Measurements from ENCODE around the gene RARB.

The RARB gene

DNA sequence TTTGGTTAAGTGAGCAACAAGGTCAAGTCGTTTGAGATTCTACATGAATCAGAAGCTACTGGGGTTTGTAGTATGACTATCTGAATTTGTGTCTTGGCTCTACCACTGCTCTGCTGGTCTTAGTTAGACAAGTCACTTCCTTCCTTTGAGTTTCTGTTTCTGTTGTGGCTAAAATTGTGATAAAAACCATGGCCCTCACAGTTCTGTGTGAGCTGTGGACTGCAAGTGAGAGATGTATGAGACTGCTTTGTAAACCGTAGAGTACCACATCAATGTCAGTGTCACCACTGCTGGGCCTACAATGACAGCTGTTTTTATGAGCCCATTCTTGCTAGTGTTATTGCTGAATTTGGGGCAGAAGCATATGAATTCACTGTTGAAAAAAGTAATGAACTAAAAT, 32.7 kb downstream of the RARB start:
- H3K23ac ChIP-seq (ENCODE audit: low read length): no peak overlapping the region
- no peak overlapping the region for H3K4me2 ChIP-seq (ENCODE audit: low read length)
- H4K8ac ChIP-seq (ENCODE audit: low read depth, low read length): no peak overlapping the region
- no peak overlapping the region for H4K5ac ChIP-seq (ENCODE audit: low read length)
- H3K79me1 ChIP-seq (ENCODE audit: low read length): no peaks in the 10 kb centered on the region
- H3K56ac ChIP-seq (ENCODE audit: low read length): no peak overlapping the region
- no peak for DNase-seq
- no peaks in the 10 kb centered on the region for H3K4me1 ChIP-seq (ENCODE audit: control insufficient read depth, low read depth, low read length)
- no peak overlapping the region for H3K4ac ChIP-seq (ENCODE audit: low read depth, low read length)
- no peaks in the 10 kb centered on the region for H3K79me2 ChIP-seq (ENCODE audit: control insufficient read depth, insufficient read depth, low read length)
- no peak overlapping the region for H2BK5ac ChIP-seq (ENCODE audit: low read length)
- no CpG with 5 or more reads among the region's 2 CpGs for WGBS (ENCODE audit: extremely low coverage, insufficient coverage, low lambda C conversion rate)
- no peak overlapping the region for H2AK5ac ChIP-seq (ENCODE audit: low read length)
- no peaks in the 10 kb centered on the region for H3K36me3 ChIP-seq (ENCODE audit: control insufficient read depth, insufficient read depth, low read length)
- H2BK15ac ChIP-seq (replicated peaks; ENCODE audit: low read depth): no peak overlapping the region
- H3K18ac ChIP-seq (ENCODE audit: low read length): no peak overlapping the region
- no peak overlapping the region for H3K27ac ChIP-seq (ENCODE audit: low read depth, low read length)
- H3K9ac ChIP-seq (ENCODE audit: low read length): no peak overlapping the region
- H2BK120ac ChIP-seq (ENCODE audit: low read depth, low read length): no peak overlapping the region
- no peaks in the 10 kb centered on the region for H3K27me3 ChIP-seq (ENCODE audit: insufficient read depth, low read length, poor library complexity)
- H3K4me3 ChIP-seq (ENCODE audit: low read length): no peak overlapping the region

- H2BK15ac ChIP-seq (replicated peaks; ENCODE audit: low read depth): no peak overlapping the region
- no peak overlapping the region for H3K4me2 ChIP-seq (ENCODE audit: low read length)
- H3K56ac ChIP-seq (ENCODE audit: low read length): no peak overlapping the region
- H3K27ac ChIP-seq (ENCODE audit: low read depth, low read length): no peak overlapping the region
- no peak overlapping the region for H2BK120ac ChIP-seq (ENCODE audit: low read depth, low read length)
- H3K36me3 ChIP-seq (ENCODE audit: control insufficient read depth, insufficient read depth, low read length): no peaks in the 10 kb centered on the region
- no peak overlapping the region for H3K18ac ChIP-seq (ENCODE audit: low read length)
- no CpG with 5 or more reads among the region's 3 CpGs for WGBS (ENCODE audit: extremely low coverage, insufficient coverage, low lambda C conversion rate)
- H4K5ac ChIP-seq (ENCODE audit: low read length): no peak overlapping the region
- H3K4me3 ChIP-seq (ENCODE audit: low read length): no peak overlapping the region
- no peak overlapping the region for H4K8ac ChIP-seq (ENCODE audit: low read depth, low read length)
- no peak overlapping the region for H3K23ac ChIP-seq (ENCODE audit: low read length)
- H3K4me1 ChIP-seq (ENCODE audit: control insufficient read depth, low read depth, low read length): no peaks in the 10 kb centered on the region
- no peak overlapping the region for H2AK5ac ChIP-seq (ENCODE audit: low read length)
- no peaks in the 10 kb centered on the region for H3K79me2 ChIP-seq (ENCODE audit: control insufficient read depth, insufficient read depth, low read length)
- no peak overlapping the region for H3K9ac ChIP-seq (ENCODE audit: low read length)
- H3K4ac ChIP-seq (ENCODE audit: low read depth, low read length): no peak overlapping the region
- no peak for DNase-seq
- H3K79me1 ChIP-seq (ENCODE audit: low read length): no peaks in the 10 kb centered on the region
- H3K27me3 ChIP-seq (ENCODE audit: insufficient read depth, low read length, poor library complexity): no peaks in the 10 kb centered on the region
- no peak overlapping the region for H2BK5ac ChIP-seq (ENCODE audit: low read length)
These were observed 33.9 kb downstream of the RARB start for GRCh38 chr3:25461946-25462345.

GRCh38 chr3:25462495-25462894, 34.4 kb downstream of the RARB start:
- DNase-seq: no peak
- Histone ChIP-seq H4K5ac (ENCODE audit: low read length) (no peak overlapping the region), H2BK5ac (ENCODE audit: low read length) (no peak overlapping the region), H3K27ac (ENCODE audit: low read depth, low read length) (no peak overlapping the region), H3K56ac (ENCODE audit: low read length) (no peak overlapping the region), H3K4me2 (ENCODE audit: low read length) (no peak overlapping the region), H3K36me3 (ENCODE audit: control insufficient read depth, insufficient read depth, low read length) (no peaks in the 10 kb centered on the region), H3K18ac (ENCODE audit: low read length) (no peak overlapping the region), H3K4me3 (ENCODE audit: low read length) (no peak overlapping the region), H2AK5ac (ENCODE audit: low read length) (no peak overlapping the region), H2BK120ac (ENCODE audit: low read depth, low read length) (no peak overlapping the region), H3K27me3 (ENCODE audit: insufficient read depth, low read length, poor library complexity) (no peaks in the 10 kb centered on the region), H3K23ac (ENCODE audit: low read length) (no peak overlapping the region), H3K79me1 (ENCODE audit: low read length) (no peaks in the 10 kb centered on the region), H3K4ac (ENCODE audit: low read depth, low read length) (no peak overlapping the region), H2BK15ac (replicated peaks; ENCODE audit: low read depth) (no peak overlapping the region), H4K8ac (ENCODE audit: low read depth, low read length) (no peak overlapping the region), H3K79me2 (ENCODE audit: control insufficient read depth, insufficient read depth, low read length) (no peaks in the 10 kb centered on the region), H3K9ac (ENCODE audit: low read length) (no peak overlapping the region), H3K4me1 (ENCODE audit: control insufficient read depth, low read depth, low read length) (no peaks in the 10 kb centered on the region)
- no CpG with 5 or more reads among the region's 1 CpG for WGBS (ENCODE audit: extremely low coverage, insufficient coverage, low lambda C conversion rate)

DNA sequence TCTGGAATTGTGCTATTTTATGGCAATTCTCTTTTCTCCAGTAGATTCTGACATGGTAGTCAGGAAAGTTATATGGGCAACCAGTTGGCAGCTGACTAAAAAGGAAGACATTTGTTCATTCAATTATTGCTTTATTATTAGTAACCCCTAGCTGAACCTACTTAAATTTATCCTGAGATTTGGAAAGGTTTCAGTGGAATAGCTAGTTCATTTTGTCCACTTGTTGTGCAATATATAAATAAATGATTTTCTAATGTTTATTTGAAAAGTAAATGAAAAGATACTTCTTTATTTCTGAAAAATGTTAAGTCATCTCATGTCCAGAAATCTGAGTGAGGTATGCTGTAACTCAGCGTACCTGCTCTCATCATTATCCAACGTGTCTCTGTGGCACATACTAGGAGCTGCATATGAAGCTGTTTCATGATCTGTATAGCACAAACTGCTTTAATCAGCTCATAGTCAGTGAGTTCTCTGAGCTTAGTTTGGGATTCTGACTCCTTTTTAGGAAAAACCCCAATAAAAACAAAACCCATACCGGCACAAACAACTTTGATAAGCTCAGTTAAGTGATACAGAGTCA, 35.9 kb downstream of the RARB start:
- no peak overlapping the region for H3K9ac ChIP-seq (ENCODE audit: low read length)
- no peak overlapping the region for H3K4ac ChIP-seq (ENCODE audit: low read depth, low read length)
- H3K79me2 ChIP-seq (ENCODE audit: control insufficient read depth, insufficient read depth, low read length): no peaks in the 10 kb centered on the region
- no peak overlapping the region for H2BK120ac ChIP-seq (ENCODE audit: low read depth, low read length)
- WGBS (ENCODE audit: extremely low coverage, insufficient coverage, low lambda C conversion rate): no CpG with 5 or more reads among the region's 3 CpGs
- H3K36me3 ChIP-seq (ENCODE audit: control insufficient read depth, insufficient read depth, low read length): no peaks in the 10 kb centered on the region
- no peak overlapping the region for H3K23ac ChIP-seq (ENCODE audit: low read length)
- H2AK5ac ChIP-seq (ENCODE audit: low read length): no peak overlapping the region
- H3K56ac ChIP-seq (ENCODE audit: low read length): no peak overlapping the region
- no peak for DNase-seq
- H3K27ac ChIP-seq (ENCODE audit: low read depth, low read length): no peak overlapping the region
- H4K5ac ChIP-seq (ENCODE audit: low read length): no peak overlapping the region
- H3K4me2 ChIP-seq (ENCODE audit: low read length): no peak overlapping the region
- H2BK15ac ChIP-seq (replicated peaks; ENCODE audit: low read depth): no peak overlapping the region
- H3K18ac ChIP-seq (ENCODE audit: low read length): no peak overlapping the region
- no peak overlapping the region for H3K4me3 ChIP-seq (ENCODE audit: low read length)
- no peaks in the 10 kb centered on the region for H3K79me1 ChIP-seq (ENCODE audit: low read length)
- no peak overlapping the region for H4K8ac ChIP-seq (ENCODE audit: low read depth, low read length)
- H3K27me3 ChIP-seq (ENCODE audit: insufficient read depth, low read length, poor library complexity): no peaks in the 10 kb centered on the region
- no peaks in the 10 kb centered on the region for H3K4me1 ChIP-seq (ENCODE audit: control insufficient read depth, low read depth, low read length)
- H2BK5ac ChIP-seq (ENCODE audit: low read length): no peak overlapping the region

GRCh38 chr3:25465266-25465860, 37.3 kb downstream of the RARB start:
- H3K4me1 ChIP-seq (ENCODE audit: control insufficient read depth, low read depth, low read length): no peaks in the 10 kb centered on the region
- DNase-seq: no peak
- no peak overlapping the region for H3K9ac ChIP-seq (ENCODE audit: low read length)
- H3K18ac ChIP-seq (ENCODE audit: low read length): no peak overlapping the region
- H3K79me2 ChIP-seq (ENCODE audit: control insufficient read depth, insufficient read depth, low read length): no peaks in the 10 kb centered on the region
- H2BK15ac ChIP-seq (replicated peaks; ENCODE audit: low read depth): no peak overlapping the region
- no peak overlapping the region for H3K23ac ChIP-seq (ENCODE audit: low read length)
- no peak overlapping the region for H2BK5ac ChIP-seq (ENCODE audit: low read length)
- no peak overlapping the region for H2BK120ac ChIP-seq (ENCODE audit: low read depth, low read length)
- no peaks in the 10 kb centered on the region for H3K79me1 ChIP-seq (ENCODE audit: low read length)
- no peak overlapping the region for H3K4me3 ChIP-seq (ENCODE audit: low read length)
- H3K27ac ChIP-seq (ENCODE audit: low read depth, low read length): no peak overlapping the region
- H3K27me3 ChIP-seq (ENCODE audit: insufficient read depth, low read length, poor library complexity): no peaks in the 10 kb centered on the region
- H4K5ac ChIP-seq (ENCODE audit: low read length): no peak overlapping the region
- H3K4me2 ChIP-seq (ENCODE audit: low read length): no peak overlapping the region
- no CpG with 5 or more reads among the region's 5 CpGs for WGBS (ENCODE audit: extremely low coverage, insufficient coverage, low lambda C conversion rate)
- H2AK5ac ChIP-seq (ENCODE audit: low read length): no peak overlapping the region
- H3K4ac ChIP-seq (ENCODE audit: low read depth, low read length): no peak overlapping the region
- no peaks in the 10 kb centered on the region for H3K36me3 ChIP-seq (ENCODE audit: control insufficient read depth, insufficient read depth, low read length)
- H4K8ac ChIP-seq (ENCODE audit: low read depth, low read length): no peak overlapping the region
- H3K56ac ChIP-seq (ENCODE audit: low read length): no peak overlapping the region

GRCh38 chr3:25468866-25469319, 40.8 kb downstream of the RARB start:
- no peaks in the 10 kb centered on the region for H3K36me3 ChIP-seq (ENCODE audit: control insufficient read depth, insufficient read depth, low read length)
- no peak overlapping the region for H3K27ac ChIP-seq (ENCODE audit: low read depth, low read length)
- DNase-seq: no peak
- H4K8ac ChIP-seq (ENCODE audit: low read depth, low read length): no peak overlapping the region
- no peak overlapping the region for H2BK120ac ChIP-seq (ENCODE audit: low read depth, low read length)
- H3K4me3 ChIP-seq (ENCODE audit: low read length): no peak overlapping the region
- no peaks in the 10 kb centered on the region for H3K4me1 ChIP-seq (ENCODE audit: control insufficient read depth, low read depth, low read length)
- H2BK5ac ChIP-seq (ENCODE audit: low read length): no peak overlapping the region
- no peak overlapping the region for H3K23ac ChIP-seq (ENCODE audit: low read length)
- H3K56ac ChIP-seq (ENCODE audit: low read length): no peak overlapping the region
- no peak overlapping the region for H4K5ac ChIP-seq (ENCODE audit: low read length)
- no peak overlapping the region for H2AK5ac ChIP-seq (ENCODE audit: low read length)
- no peaks in the 10 kb centered on the region for H3K27me3 ChIP-seq (ENCODE audit: insufficient read depth, low read length, poor library complexity)
- whole genome bisulfite sequencing (ENCODE audit: extremely low coverage, insufficient coverage, low lambda C conversion rate): no CpG with 5 or more reads among the region's 6 CpGs
- H2BK15ac ChIP-seq (replicated peaks; ENCODE audit: low read depth): no peak overlapping the region
- no peak overlapping the region for H3K9ac ChIP-seq (ENCODE audit: low read length)
- no peaks in the 10 kb centered on the region for H3K79me2 ChIP-seq (ENCODE audit: control insufficient read depth, insufficient read depth, low read length)
- no peak overlapping the region for H3K4ac ChIP-seq (ENCODE audit: low read depth, low read length)
- H3K18ac ChIP-seq (ENCODE audit: low read length): no peak overlapping the region
- no peaks in the 10 kb centered on the region for H3K79me1 ChIP-seq (ENCODE audit: low read length)
- no peak overlapping the region for H3K4me2 ChIP-seq (ENCODE audit: low read length)
